Measurements from ENCODE around the gene PLCXD3.
"Not testable (repeated sequence)": the region's sequence is repeated elsewhere in the genome, so short reads cannot be mapped to it uniquely, and the experiment has no call there.

DNA sequence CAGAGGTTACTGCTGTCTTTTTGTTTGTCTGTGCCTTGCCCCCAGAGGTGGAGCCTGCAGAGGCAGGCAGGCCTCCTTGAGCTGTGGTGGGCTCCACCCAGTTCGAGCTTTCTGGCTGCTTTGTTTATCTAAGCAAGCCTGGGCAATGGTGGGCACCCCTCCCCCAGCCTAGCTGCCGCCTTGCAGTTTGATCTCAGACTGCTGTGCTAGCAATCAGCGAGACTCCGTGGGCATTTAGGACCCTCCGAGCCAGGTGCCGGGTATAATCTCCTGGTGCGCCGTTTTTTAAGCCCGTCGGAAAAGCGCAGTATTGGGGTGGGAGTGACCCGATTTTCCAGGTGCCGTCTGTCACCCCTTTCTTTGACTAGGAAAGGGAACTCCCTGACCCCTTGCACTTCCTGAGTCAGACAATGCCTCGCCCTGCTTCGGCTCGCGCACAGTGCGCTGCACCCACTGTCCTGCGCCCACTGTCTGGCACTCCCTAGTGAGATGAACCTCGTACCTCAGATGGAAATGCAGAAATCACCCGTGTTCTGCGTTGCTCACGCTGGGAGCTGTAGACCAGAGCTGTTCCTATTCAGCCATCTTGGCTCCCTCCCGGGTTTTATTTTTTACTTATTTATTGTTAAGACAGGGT lies 16.8 kb downstream of the PLCXD3 start:
- TF ChIP-seq, protein P1, sequence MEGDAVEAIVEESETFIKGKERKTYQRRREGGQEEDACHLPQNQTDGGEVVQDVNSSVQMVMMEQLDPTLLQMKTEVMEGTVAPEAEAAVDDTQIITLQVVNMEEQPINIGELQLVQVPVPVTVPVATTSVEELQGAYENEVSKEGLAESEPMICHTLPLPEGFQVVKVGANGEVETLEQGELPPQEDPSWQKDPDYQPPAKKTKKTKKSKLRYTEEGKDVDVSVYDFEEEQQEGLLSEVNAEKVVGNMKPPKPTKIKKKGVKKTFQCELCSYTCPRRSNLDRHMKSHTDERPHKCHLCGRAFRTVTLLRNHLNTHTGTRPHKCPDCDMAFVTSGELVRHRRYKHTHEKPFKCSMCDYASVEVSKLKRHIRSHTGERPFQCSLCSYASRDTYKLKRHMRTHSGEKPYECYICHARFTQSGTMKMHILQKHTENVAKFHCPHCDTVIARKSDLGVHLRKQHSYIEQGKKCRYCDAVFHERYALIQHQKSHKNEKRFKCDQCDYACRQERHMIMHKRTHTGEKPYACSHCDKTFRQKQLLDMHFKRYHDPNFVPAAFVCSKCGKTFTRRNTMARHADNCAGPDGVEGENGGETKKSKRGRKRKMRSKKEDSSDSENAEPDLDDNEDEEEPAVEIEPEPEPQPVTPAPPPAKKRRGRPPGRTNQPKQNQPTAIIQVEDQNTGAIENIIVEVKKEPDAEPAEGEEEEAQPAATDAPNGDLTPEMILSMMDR (IDR thresholded peaks at IDR 0.05), result not testable (repeated sequence)
- not testable (repeated sequence) for TF ChIP-seq POLR2A (IDR thresholded peaks at IDR 0.05)
